ENCODE results near the gene RIC1. TPM values are rescaled to one million over a fixed set of nuclear protein-coding genes. Genes with fewer than 3 reads are reported as not detected.

Gene RIC1
- total and polyA plus RNA-seq, 2 of the 8 experiments (the other 6 are each of a cell fraction or from before 2014, with no cell fraction given), result 10.7 to 24.5 TPM

DNA sequence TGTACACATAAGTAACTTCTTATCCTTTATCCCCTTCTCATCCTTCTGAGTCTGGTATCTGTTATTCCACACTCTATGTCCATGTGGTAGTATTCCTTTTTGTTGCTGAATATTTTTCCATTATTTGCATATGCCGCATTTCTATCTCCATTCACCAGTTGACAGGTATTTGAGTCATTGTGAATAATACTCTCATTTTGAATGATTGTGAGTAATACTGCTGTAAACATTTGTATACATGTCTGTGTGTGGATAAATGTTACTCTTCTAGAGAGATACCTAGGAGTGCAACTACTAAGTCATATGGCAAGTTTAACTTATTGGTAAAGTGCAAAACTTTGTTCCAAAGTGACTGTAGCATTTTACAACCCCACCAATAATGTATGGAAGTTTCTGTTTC, 15.6 kb downstream of the RIC1 start:
- no peak overlapping the region for H4K5ac ChIP-seq (ENCODE audit: insufficient read length, low read depth, low read length)
- H3K4me1 ChIP-seq (replicated peaks in 1 of 4; ENCODE audit: control insufficient read depth in 3 of 4, insufficient read depth in 4 of 4, low read length in 3 of 4), result peaks cover 0 to 3% (median 0%) of the 10 kb centered on the region in 4 experiments; a peak in 1 of 7 replicates
- no peak overlapping the region for H3K56ac ChIP-seq (replicated peaks; ENCODE audit: insufficient read length, low read depth, low read length)
- H2BK15ac ChIP-seq (ENCODE audit: low read length), result no peak overlapping the region
- H3K9me3 ChIP-seq (ENCODE audit: insufficient read depth in 2 of 2, low read depth in 1 of 2, low read length in 1 of 2), result no peaks in the 10 kb centered on the region
- 89% methylated on average over 1 of the region's 1 CpG; no CpG with 5 or more reads in 1 of the 2 experiments for WGBS, 2 experiments (ENCODE audit: extremely low coverage in 1 of 2, insufficient coverage in 1 of 2, insufficient read length in 1 of 2, insufficient replicate concordance in 2 of 2, low coverage in 1 of 2, low lambda C conversion rate in 2 of 2, missing lambda C conversion rate in 1 of 2)
- no peak overlapping the region for H4K91ac ChIP-seq (replicated peaks; ENCODE audit: insufficient read length, low read length)
- no peak for FAIRE-seq
- no peak overlapping the region for H3K9ac ChIP-seq (replicated peaks in 1 of 4; ENCODE audit: extremely low read depth in 1 of 4, low read depth in 3 of 4, low read length in 3 of 4)
- no peak overlapping the region for H2BK20ac ChIP-seq (ENCODE audit: low read length)
- H4K8ac ChIP-seq (ENCODE audit: extremely low read depth, insufficient read depth, low read length), result no peak overlapping the region
- TF ChIP-seq FOSL1 (IDR thresholded peaks at IDR 0.05; ENCODE audit: insufficient read depth, low read depth, low read length) (no peak), SRF (IDR thresholded peaks at IDR 0.05; ENCODE audit: low read depth, low read length) (no peak), EP300 (IDR thresholded peaks at IDR 0.05; ENCODE audit: borderline replicate concordance in 1 of 2, low read depth in 2 of 2, low read length in 2 of 2) (no peak)
- TF ChIP-seq, protein P1, sequence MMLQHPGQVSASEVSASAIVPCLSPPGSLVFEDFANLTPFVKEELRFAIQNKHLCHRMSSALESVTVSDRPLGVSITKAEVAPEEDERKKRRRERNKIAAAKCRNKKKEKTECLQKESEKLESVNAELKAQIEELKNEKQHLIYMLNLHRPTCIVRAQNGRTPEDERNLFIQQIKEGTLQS (IDR thresholded peaks at IDR 0.05; ENCODE audit: insufficient read depth, low read depth, low read length), result no peak
- H3K79me1 ChIP-seq (ENCODE audit: low read depth, low read length), result peaks cover 7% of the 10 kb centered on the region; the same call in 1 of the 2 replicates
- H2BK12ac ChIP-seq (ENCODE audit: low read depth, low read length), result no peak overlapping the region
- H3K27me3 ChIP-seq (replicated peaks in 1 of 4; ENCODE audit: control insufficient read depth in 3 of 4, extremely low read depth in 1 of 4, insufficient read depth in 3 of 4, low read length in 3 of 4), result no peaks in the 10 kb centered on the region
- no peak overlapping the region for H2BK120ac ChIP-seq (replicated peaks; ENCODE audit: low read depth, low read length)
- no peak overlapping the region for H2BK5ac ChIP-seq (ENCODE audit: low read depth, low read length)
- ChIA-PET CTCF (ENCODE audit: partially characterized antibody) (no interaction called here), POLR2A (ENCODE audit: partially characterized antibody) (no interaction called here)
- H3K36me3 ChIP-seq (ENCODE audit: control insufficient read depth in 2 of 4, insufficient read depth in 4 of 4, low read length in 3 of 4), result no peaks in the 10 kb centered on the region
- H3K4me2 ChIP-seq (ENCODE audit: insufficient read depth in 1 of 2, low read depth in 2 of 2, low read length in 2 of 2), result no peak overlapping the region
- H3K14ac ChIP-seq (ENCODE audit: insufficient read length), result no peak overlapping the region
- H3K4me3 ChIP-seq (ENCODE audit: extremely low read depth in 1 of 4, insufficient read depth in 2 of 4, low read depth in 3 of 4, low read length in 4 of 4), result no peak overlapping the region
- peaks cover 7 to 94% of the 10 kb centered on the region in 2 experiments for H3K79me2 ChIP-seq (ENCODE audit: control insufficient read depth in 1 of 2, insufficient read depth in 2 of 2, low read length in 2 of 2)
- H3K23ac ChIP-seq (ENCODE audit: insufficient read length), result no peak overlapping the region
- H3K23me2 ChIP-seq (ENCODE audit: low read depth, low read length), result no peaks in the 10 kb centered on the region
- no peak overlapping the region for H2AK5ac ChIP-seq (ENCODE audit: low read depth, low read length)
- DNase-seq (ENCODE audit: low read depth in 1 of 2, low spot score in 2 of 2), result no peak
- no peak overlapping the region for H3K27ac ChIP-seq (ENCODE audit: low read depth, low read length)
- H2AFZ ChIP-seq (ENCODE audit: low read length), result no peak overlapping the region
- H4K20me1 ChIP-seq (replicated peaks in 1 of 2; ENCODE audit: control insufficient read depth in 1 of 2, insufficient read depth in 2 of 2, low read length in 2 of 2), result no peaks in the 10 kb centered on the region
- H3K4ac ChIP-seq (replicated peaks; ENCODE audit: insufficient read length, low read depth, low read length), result no peak overlapping the region
- H3K18ac ChIP-seq (ENCODE audit: extremely low read depth, low read length), result no peak overlapping the region
